HCT116 (cell line): ENCODE data around the gene RSPO4. TPM values are rescaled to one million over a fixed set of nuclear protein-coding genes. Genes with fewer than 3 reads are reported as not detected.

Experiments used
- ATAC-seq: fragments of 200-7000 bp; cut with Tn5 transposase; 2 replicates; pipeline ENCODE4 v1.9.1; 2020; ENCODE audit warnings: mild to moderate bottlenecking, moderate library complexity
- BruUV-seq: library from RNA; stranded (reverse); fragments of 400-500 nt; replicated peaks from 2 replicates; lab custom pipeline; 2021; lab: Mats Ljungman, UMichigan
- CTCF ChIA-PET: fragments of 300-600 bp; sonication (Branson Sonifier 250); formaldehyde crosslinking; loops from one replicate; lab custom pipeline; 2021; ENCODE audit warnings: antibody characterized with exemption; lab: Charles Lee
- POLR2A ChIA-PET: fragments of 300-600, 350-600 bp; sonication (Branson Sonifier 250); formaldehyde crosslinking; loops from one replicate; lab custom pipeline; 2021; ENCODE audit warnings: antibody characterized with exemption; lab: Charles Lee
- RAD21 ChIA-PET, 2 experiments: fragments of 300-600 bp; sonication (Branson Sonifier 250); formaldehyde crosslinking; loops; one replicate each; lab custom pipeline; 2023; ENCODE audit warnings: low total read pairs in 2 of 2; ENCODE audit not compliant: uncharacterized antibody in 2 of 2, unreplicated experiment in 2 of 2, low non-redundant PET in 1 of 2; lab: Charles Lee
- DNase-seq: peaks from one replicate; pipeline ENCODE4 v3.0.0-alpha.2; 2010; ENCODE audit warnings: low read depth, low spot score
- H2AFZ ChIP-seq: fragments of 200-600 bp; shearing (Covaris generic), sonication (generic); 2 replicates; pipeline ENCODE4 v1.6.1; 2017; ENCODE audit warnings: low read depth, mixed run types, mixed read lengths, antibody characterized with exemption, low read length; ENCODE audit not compliant: poor library complexity, severe bottlenecking
- H3K27ac ChIP-seq: 2 replicates; pipeline ENCODE4 v1.5.1; 2012; ENCODE audit warnings: low read depth, low read length
- H3K27me3 ChIP-seq: fragments of 200-600 bp; sonication (generic); 2 replicates; pipeline ENCODE4 v1.6.1; 2016; ENCODE audit warnings: mixed run types, low read length, mixed read lengths; ENCODE audit not compliant: insufficient read depth
- H3K36me3 ChIP-seq, 2 experiments: fragments of 200-500 bp in 1 of 2; fragments of 200-600 bp in 1 of 2; sonication (Bioruptor generic) in 1 of 2; sonication (generic) in 1 of 2; 2 replicates each; pipeline versions ENCODE4 v1.5.1 to v1.6.1; 2014 to 2016; ENCODE audit warnings: low read length in 2 of 2, inconsistent platforms in 1 of 2, mixed read lengths in 1 of 2, mixed run types in 1 of 2; ENCODE audit not compliant: insufficient read depth in 2 of 2, control insufficient read depth in 1 of 2
- H3K4me1 ChIP-seq, 2 experiments: fragments of 200-600 bp in 1 of 2; sonication (generic) in 1 of 2; 2 replicates each; pipeline versions ENCODE4 v1.5.1 to v1.6.1; 2012 to 2017; ENCODE audit warnings: low read length in 2 of 2, inconsistent platforms in 1 of 2, mild to moderate bottlenecking in 1 of 2, mixed read lengths in 1 of 2, mixed run types in 1 of 2, moderate library complexity in 1 of 2; ENCODE audit not compliant: insufficient read depth in 2 of 2, control insufficient read depth in 1 of 2
- H3K4me2 ChIP-seq: fragments of 200-600 bp; sonication (generic); 2 replicates; pipeline ENCODE4 v1.6.1; 2017; ENCODE audit warnings: mixed run types, low read length, mixed read lengths
- H3K4me3 ChIP-seq, 2 experiments: fragments of 200-600 bp in 1 of 2; sonication (generic) in 1 of 2; replicated peaks in 1 of 2; 2 replicates each; pipeline ENCODE4 v1.5.1; 2011 to 2016; ENCODE audit warnings: low read length in 2 of 2, control low read depth in 1 of 2, low read depth in 1 of 2, mild to moderate bottlenecking in 1 of 2, mixed read lengths in 1 of 2, mixed run types in 1 of 2
- H3K79me2 ChIP-seq: fragments of 200-600 bp; sonication (generic); 2 replicates; pipeline ENCODE4 v1.6.1; 2017; ENCODE audit warnings: mild to moderate bottlenecking, mixed run types, low read length, moderate library complexity, mixed read lengths; ENCODE audit not compliant: insufficient read depth
- H3K9ac ChIP-seq: fragments of 200-600 bp; sonication (generic); 2 replicates; pipeline ENCODE4 v1.6.1; 2016; ENCODE audit warnings: low read length, mixed read lengths
- H3K9me2 ChIP-seq: fragments of 200-600 bp; sonication (generic), shearing (Covaris generic); 2 replicates; pipeline ENCODE4 v1.6.1; 2017; ENCODE audit warnings: mixed run types, mild to moderate bottlenecking, moderate library complexity; ENCODE audit not compliant: insufficient read depth
- H3K9me3 ChIP-seq, 2 experiments: fragments of 200-500 bp in 1 of 2; fragments of 200-600 bp in 1 of 2; sonication (Bioruptor generic) in 1 of 2; sonication (generic) in 1 of 2; 2 replicates each; pipeline ENCODE4 v1.6.1; 2014 to 2017; ENCODE audit warnings: low read length in 2 of 2, mixed read lengths in 2 of 2, inconsistent platforms in 1 of 2, low read depth in 1 of 2, mild to moderate bottlenecking in 1 of 2, mixed run types in 1 of 2, moderate library complexity in 1 of 2; ENCODE audit not compliant: control insufficient read depth in 1 of 2, insufficient read depth in 1 of 2
- H4K20me1 ChIP-seq: fragments of 200-600 bp; sonication (generic), shearing (Covaris generic); 2 replicates; pipeline ENCODE4 v1.6.1; 2017; ENCODE audit warnings: mixed run types, mild to moderate bottlenecking, moderate library complexity; ENCODE audit not compliant: insufficient read depth
- CEBPB ChIP-seq: IDR thresholded peaks from 2 replicates; pipeline ENCODE4 v1.6.1; 2012; ENCODE audit warnings: low read depth
- EZH2 ChIP-seq: fragments of 200-600 bp; sonication (generic); IDR thresholded peaks from 2 replicates; pipeline ENCODE4 v1.6.1; 2017; ENCODE audit warnings: antibody characterized with exemption, mixed run types
- EZH2phosphoT487 ChIP-seq: fragments of 200-600 bp; IDR thresholded peaks from 2 replicates; pipeline ENCODE4 v1.6.1; 2018; ENCODE audit warnings: antibody characterized with exemption, borderline replicate concordance
- FOSL1 ChIP-seq: IDR thresholded peaks from 2 replicates; pipeline ENCODE4 v1.6.1; 2012; ENCODE audit warnings: low read depth
- POLR2A ChIP-seq: IDR thresholded peaks from 2 replicates; pipeline ENCODE4 v1.7.0; 2011; ENCODE audit warnings: borderline replicate concordance; ENCODE audit not compliant: insufficient read depth, insufficient read length; ENCODE audit errors: extremely low read depth
- RAD21 ChIP-seq: IDR thresholded peaks from 2 replicates; pipeline ENCODE4 v1.6.1; 2012; ENCODE audit warnings: low read depth, mild to moderate bottlenecking
- SIN3A ChIP-seq: IDR thresholded peaks from 2 replicates; pipeline ENCODE4 v1.6.1; 2012; ENCODE audit warnings: low read depth
- SRF ChIP-seq: IDR thresholded peaks from 2 replicates; pipeline ENCODE4 v1.6.1; 2012; ENCODE audit warnings: low read depth
- TCF7L2 ChIP-seq: IDR thresholded peaks from 2 replicates; pipeline ENCODE4 v1.7.0; 2011; ENCODE audit warnings: borderline replicate concordance, inconsistent platforms; ENCODE audit not compliant: insufficient read depth, insufficient read length; ENCODE audit errors: extremely low read depth
- ZFX ChIP-seq: fragments of 450-650 bp; IDR thresholded peaks from 2 replicates; pipeline ENCODE4 v1.6.1; 2017
- intact Hi-C: fragments of 100-400 bp; cut with micrococcal nuclease; formaldehyde crosslinking; loops from 2 replicates; pipeline ENCODE4 v1.10.0; 2022
- total RNA-seq: library from RNA; stranded (reverse); gene quantifications from one replicate; pipeline ENCODE4 v1.2.1, GENCODE V29; 2021; ENCODE audit not compliant: unreplicated experiment
- TF ChIP-seq, protein P1 (sequence below): IDR thresholded peaks from 2 replicates; pipeline ENCODE4 v1.6.1; 2012

The RSPO4 gene
- total RNA-seq, 1 experiment from 2014 or later = 0.84 TPM

DNA sequence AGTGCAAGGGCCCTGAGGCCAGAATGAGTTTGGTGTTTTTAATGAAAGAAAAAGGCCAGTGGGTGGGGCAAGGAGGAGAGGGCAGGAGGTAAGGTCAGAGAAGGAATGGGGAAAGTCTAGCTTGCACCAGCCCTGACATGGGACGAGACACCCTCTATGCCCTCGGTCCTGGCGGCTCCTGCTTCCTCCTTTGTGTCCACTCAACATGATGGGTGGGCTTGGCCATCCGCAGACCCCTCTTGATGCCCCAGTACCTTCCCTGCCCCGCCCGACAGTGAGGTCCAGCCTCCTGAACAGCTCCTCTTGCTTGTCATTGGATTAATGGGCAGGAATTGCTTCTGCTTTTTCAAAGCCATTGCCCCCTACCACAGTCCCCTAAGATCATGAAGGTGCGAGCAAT lies 52.4 kb downstream of the RSPO4 start:
- H3K27ac ChIP-seq = no peak overlapping the region
- CTCF ChIA-PET = no interaction called here
- intact Hi-C loops = loop anchor here (10.0 kb wide), 1 partner anchor 385 kb away; no protein-coding TSS in a partner anchor

DNA sequence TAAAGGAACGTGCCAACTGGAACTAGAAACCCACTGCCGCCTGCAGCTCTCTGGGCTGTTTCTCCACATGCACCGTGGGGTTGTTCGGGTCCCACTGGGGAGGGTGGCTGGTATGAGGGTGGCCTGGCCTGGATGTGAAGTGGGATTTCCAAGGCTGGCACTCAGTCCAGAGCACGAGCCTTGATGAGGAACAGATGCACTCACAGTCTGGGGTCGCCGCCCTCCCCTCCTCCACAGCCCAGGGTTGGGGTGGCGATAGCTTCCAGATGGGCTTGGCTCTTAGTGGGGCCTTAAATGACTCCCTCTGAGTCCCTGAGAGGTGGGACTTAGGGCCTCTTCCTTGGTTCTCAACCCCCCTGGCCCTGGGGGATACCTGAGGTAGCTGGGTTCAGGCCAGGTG lies 55.3 kb downstream of the RSPO4 start:
- Histone ChIP-seq H3K4me2 (no peak overlapping the region), H3K4me3 (no peak overlapping the region), H3K36me3 (no peaks in the 10 kb centered on the region), H4K20me1 (no peaks in the 10 kb centered on the region), H3K27me3 (no peaks in the 10 kb centered on the region; the same call in 1 of the 2 replicates), H3K9ac (no peak overlapping the region), H3K27ac (no peak overlapping the region), H2AFZ (no peak overlapping the region), H3K9me2 (no peaks in the 10 kb centered on the region), H3K9me3 (no peaks in the 10 kb centered on the region), H3K79me2 (no peaks in the 10 kb centered on the region), H3K4me1 (no peaks in the 10 kb centered on the region)
- ChIA-PET RAD21 (no interaction called here), CTCF (interaction anchor here (1.8 kb wide), 1 partner anchor 9 kb away, joined by 5 read pairs; no protein-coding TSS in a partner anchor), POLR2A (no interaction called here)
- DNase-seq = no peak
- BruUV-seq = no TSS peak
- no peak for ATAC-seq
- intact Hi-C loops = no loop called here
- TF ChIP-seq POLR2A (no peak), EZH2 (no peak)

More for the DNA sequence above, 52.4 kb downstream of the RSPO4 start:
- Histone ChIP-seq H3K4me1 (peaks cover 4 to 7% of the 10 kb centered on the region in 2 experiments; a peak in 3 of 4 replicates), H3K79me2 (no peaks in the 10 kb centered on the region), H3K36me3 (no peaks in the 10 kb centered on the region), H3K4me3 (no peak overlapping the region), H3K9ac (no peak overlapping the region), H4K20me1 (no peaks in the 10 kb centered on the region), H3K9me3 (no peaks in the 10 kb centered on the region), H3K9me2 (no peaks in the 10 kb centered on the region), H3K27me3 (no peaks in the 10 kb centered on the region), H2AFZ (no peak overlapping the region), H3K4me2 (no peak overlapping the region)
- ChIA-PET POLR2A (no interaction called here), RAD21 (no interaction called here)
- no peak for TF ChIP-seq SRF
- no peak for TF ChIP-seq CEBPB
- no peak for TF ChIP-seq TCF7L2
- TF ChIP-seq EZH2phosphoT487 = no peak
- no peak for TF ChIP-seq RAD21
- no peak for TF ChIP-seq ZFX
- TF ChIP-seq SIN3A = no peak
- TF ChIP-seq, protein P1, sequence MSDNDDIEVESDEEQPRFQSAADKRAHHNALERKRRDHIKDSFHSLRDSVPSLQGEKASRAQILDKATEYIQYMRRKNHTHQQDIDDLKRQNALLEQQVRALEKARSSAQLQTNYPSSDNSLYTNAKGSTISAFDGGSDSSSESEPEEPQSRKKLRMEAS = no peak
- TF ChIP-seq FOSL1 = no peak
- ATAC-seq (no peak), DNase-seq (no peak)
- BruUV-seq = no TSS peak
